NT2/D1 (cell line): ENCODE data around the gene PPFIA2.
A peak's percentile ranks its signal among the peaks of the same experiment; 100 is the strongest.
"Not testable (repeated sequence)": the region's sequence is repeated elsewhere in the genome, so short reads cannot be mapped to it uniquely, and the experiment has no call there.

Experiments used
- DNase-seq: peaks from one replicate; pipeline ENCODE4 v3.0.0-alpha.2; 2011; ENCODE audit warnings: low read depth, low spot score
- H3K27me3 ChIP-seq: 2 replicates; pipeline ENCODE4 v1.6.0; 2011; ENCODE audit warnings: mild to moderate bottlenecking; ENCODE audit not compliant: insufficient read length, insufficient read depth
- H3K36me3 ChIP-seq: 2 replicates; pipeline ENCODE4 v1.6.1; 2011; ENCODE audit warnings: mild to moderate bottlenecking, low read length, mixed read lengths; ENCODE audit not compliant: insufficient read depth, insufficient read length
- H3K4me1 ChIP-seq: 2 replicates; pipeline ENCODE4 v1.5.1; 2011; ENCODE audit not compliant: insufficient read depth, insufficient read length
- H3K4me3 ChIP-seq: 2 replicates; pipeline ENCODE4 v1.5.1; 2011; ENCODE audit warnings: low read depth; ENCODE audit not compliant: insufficient read length
- H3K9ac ChIP-seq: 2 replicates; pipeline ENCODE4 v1.6.0; 2011; ENCODE audit warnings: low read depth; ENCODE audit not compliant: insufficient read length
- H3K9me3 ChIP-seq: 2 replicates; pipeline ENCODE4 v1.5.1; 2011; ENCODE audit warnings: mild to moderate bottlenecking, low read length; ENCODE audit not compliant: insufficient read depth
- SUZ12 ChIP-seq: IDR thresholded peaks from 2 replicates; pipeline ENCODE4 v1.6.1; 2011; ENCODE audit not compliant: insufficient read length, insufficient read depth; ENCODE audit errors: extremely low read depth
- YY1 ChIP-seq: IDR thresholded peaks from 2 replicates; pipeline ENCODE4 v1.6.1; 2011; ENCODE audit not compliant: insufficient read length, insufficient read depth
- ZNF274 ChIP-seq: IDR thresholded peaks from 2 replicates; pipeline ENCODE4 v1.6.1; 2011; ENCODE audit warnings: mild to moderate bottlenecking, low read depth, low read length

The PPFIA2 gene

DNA sequence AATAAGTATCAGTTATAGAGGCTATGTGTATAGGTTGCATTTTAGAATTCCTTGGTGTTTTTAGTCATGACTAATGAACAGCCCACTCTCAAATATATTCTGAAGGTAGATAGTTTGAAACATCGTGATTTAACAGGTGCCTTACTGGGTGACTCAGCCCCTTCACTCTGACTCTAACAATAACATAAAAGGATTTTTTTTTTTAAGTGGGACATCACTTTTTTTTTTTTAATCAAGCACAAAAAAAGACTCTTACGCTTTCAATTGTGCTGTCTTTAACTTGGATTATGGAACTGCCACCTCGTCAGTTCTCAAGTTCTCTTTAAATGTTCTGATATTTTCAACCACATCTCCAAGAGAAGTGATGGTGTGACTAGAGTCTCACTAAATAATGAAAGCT lies 46.6 kb downstream of the PPFIA2 start:
- Histone ChIP-seq H3K9me3 (no peaks in the 10 kb centered on the region), H3K4me1 (no peaks in the 10 kb centered on the region), H3K36me3 (no peaks in the 10 kb centered on the region), H3K9ac (no peak overlapping the region), H3K27me3 (no peaks in the 10 kb centered on the region), H3K4me3 (no peak overlapping the region)
- TF ChIP-seq YY1 = no peak
- no peak for TF ChIP-seq SUZ12
- no peak for TF ChIP-seq ZNF274
- DNase-seq = no peak

DNA sequence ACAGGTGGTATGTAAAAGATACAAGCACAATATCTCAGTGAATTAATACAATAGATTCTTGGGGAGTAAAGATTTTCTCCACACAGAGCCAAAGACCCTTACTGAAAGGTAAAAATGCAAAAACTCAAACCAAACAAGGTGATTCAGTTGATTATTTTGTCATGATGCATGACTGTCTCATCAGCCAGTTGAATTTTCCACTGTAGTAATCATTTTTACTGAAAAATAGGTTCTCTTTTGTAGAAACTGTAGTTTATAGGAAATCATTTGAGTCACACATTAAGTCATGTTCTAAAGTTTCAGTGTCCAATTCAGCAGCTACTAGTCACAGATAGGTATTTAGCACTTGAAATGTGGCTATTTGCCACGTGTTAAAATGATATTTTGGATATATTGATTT lies 53.6 kb downstream of the PPFIA2 start:
- no peak for TF ChIP-seq ZNF274
- no peak for TF ChIP-seq YY1
- no peak for TF ChIP-seq SUZ12
- no peak for DNase-seq
- no peaks in the 10 kb centered on the region for H3K36me3 ChIP-seq
- H3K4me1 ChIP-seq = no peaks in the 10 kb centered on the region
- no peaks in the 10 kb centered on the region for H3K27me3 ChIP-seq
- no peak overlapping the region for H3K4me3 ChIP-seq
- H3K9me3 ChIP-seq = no peaks in the 10 kb centered on the region
- no peak overlapping the region for H3K9ac ChIP-seq

DNA sequence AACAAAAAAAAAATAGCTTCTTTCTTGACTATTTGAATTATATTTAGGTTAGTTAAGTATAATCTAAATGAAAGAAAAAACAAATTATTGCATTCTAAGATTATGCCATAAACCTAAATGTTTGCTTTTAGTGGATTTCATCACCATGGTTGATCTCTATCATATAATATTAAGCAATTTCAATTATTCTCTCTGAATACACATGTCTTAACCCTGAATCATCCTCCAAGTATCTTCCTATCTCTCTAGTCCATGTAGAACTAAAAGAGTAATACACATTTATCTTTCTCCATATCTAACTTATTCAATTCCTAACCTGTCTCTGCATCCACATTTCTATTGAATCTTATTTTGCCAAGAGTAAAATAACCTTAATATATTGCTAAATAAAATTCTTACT lies 59.6 kb downstream of the PPFIA2 start:
- H3K4me1 ChIP-seq = no peaks in the 10 kb centered on the region
- H3K4me3 ChIP-seq = no peak overlapping the region
- H3K27me3 ChIP-seq = no peaks in the 10 kb centered on the region
- H3K36me3 ChIP-seq = no peaks in the 10 kb centered on the region
- no peak for TF ChIP-seq YY1
- TF ChIP-seq ZNF274 = no peak
- no peak for TF ChIP-seq SUZ12
- no peak overlapping the region for H3K9ac ChIP-seq
- DNase-seq = no peak
- H3K9me3 ChIP-seq = peaks cover 1% of the 10 kb centered on the region; the same call in 1 of the 2 replicates

DNA sequence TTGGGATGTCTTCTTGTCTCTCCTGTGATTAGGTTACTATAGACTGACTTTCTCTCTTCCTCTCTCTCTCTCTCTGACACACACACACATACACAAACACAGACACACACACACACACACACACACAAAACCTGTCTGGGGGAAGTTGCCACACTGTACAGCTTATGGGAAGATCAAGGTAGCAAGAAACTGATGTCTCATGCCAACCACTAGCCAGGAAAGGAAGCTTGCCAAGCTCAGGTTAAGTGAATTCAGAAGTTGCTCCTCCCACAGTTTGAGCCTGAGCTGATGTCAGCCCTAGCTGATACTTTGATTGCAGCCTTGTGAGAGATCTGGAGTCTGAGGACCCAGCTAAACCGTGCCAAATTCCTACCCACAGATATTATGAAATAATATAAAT lies 67.1 kb downstream of the PPFIA2 start:
- Histone ChIP-seq H3K4me3 (no peak overlapping the region), H3K36me3 (no peaks in the 10 kb centered on the region), H3K4me1 (no peaks in the 10 kb centered on the region), H3K9ac (no peak overlapping the region), H3K27me3 (no peaks in the 10 kb centered on the region), H3K9me3 (peaks cover 16% of the 10 kb centered on the region; the same call in 1 of the 2 replicates)
- TF ChIP-seq ZNF274 (no peak), SUZ12 (no peak), YY1 (no peak)
- no peak for DNase-seq

DNA sequence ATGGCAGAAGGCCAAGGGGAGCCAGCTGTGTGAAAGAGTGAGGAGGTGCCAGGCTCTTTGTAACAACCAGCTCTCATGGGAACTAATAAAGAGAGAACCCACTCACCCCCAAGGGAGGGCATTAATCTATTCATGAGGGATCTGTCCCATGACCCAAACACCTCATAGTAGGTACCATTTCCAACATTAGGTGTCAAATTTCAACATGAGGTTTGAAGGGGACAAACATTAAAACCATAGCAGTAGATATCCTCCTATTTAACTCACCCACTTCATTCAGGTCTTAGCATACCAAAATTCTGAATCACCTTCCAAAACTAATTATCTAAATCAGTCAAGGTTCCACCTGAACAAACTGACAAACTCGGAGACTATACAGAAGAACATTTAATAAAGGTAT lies 75.3 kb downstream of the PPFIA2 start:
- no peak overlapping the region for H3K9ac ChIP-seq
- TF ChIP-seq SUZ12 (no peak), YY1 (no peak), ZNF274 (no peak)
- H3K9me3 ChIP-seq = no peaks in the 10 kb centered on the region
- H3K27me3 ChIP-seq = no peaks in the 10 kb centered on the region
- H3K4me1 ChIP-seq = no peaks in the 10 kb centered on the region
- no peak overlapping the region for H3K4me3 ChIP-seq
- H3K36me3 ChIP-seq = no peaks in the 10 kb centered on the region
- no peak for DNase-seq

DNA sequence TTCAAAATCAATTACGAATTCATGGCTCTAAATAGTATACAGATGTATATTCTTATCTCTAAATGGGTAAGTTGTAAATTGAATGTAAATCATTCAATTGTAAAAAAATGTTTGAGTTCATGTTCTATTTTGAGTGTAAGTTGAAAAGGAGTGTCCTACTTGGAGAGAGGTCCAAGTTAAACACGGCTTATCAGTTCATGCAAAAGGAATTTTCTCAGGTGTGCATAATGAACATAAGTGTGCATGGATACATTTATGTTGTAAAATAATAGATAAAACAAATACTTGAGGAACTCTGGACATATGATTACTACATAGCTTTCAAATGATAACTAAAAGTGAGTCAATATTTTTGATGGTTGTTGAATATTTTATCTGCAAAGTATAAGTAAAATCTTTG lies 79.5 kb downstream of the PPFIA2 start:
- Histone ChIP-seq H3K9me3 (no peaks in the 10 kb centered on the region), H3K36me3 (no peaks in the 10 kb centered on the region), H3K4me1 (no peaks in the 10 kb centered on the region), H3K4me3 (no peak overlapping the region), H3K27me3 (no peaks in the 10 kb centered on the region), H3K9ac (no peak overlapping the region)
- no peak for DNase-seq
- TF ChIP-seq SUZ12 (no peak), ZNF274 (no peak), YY1 (no peak)

DNA sequence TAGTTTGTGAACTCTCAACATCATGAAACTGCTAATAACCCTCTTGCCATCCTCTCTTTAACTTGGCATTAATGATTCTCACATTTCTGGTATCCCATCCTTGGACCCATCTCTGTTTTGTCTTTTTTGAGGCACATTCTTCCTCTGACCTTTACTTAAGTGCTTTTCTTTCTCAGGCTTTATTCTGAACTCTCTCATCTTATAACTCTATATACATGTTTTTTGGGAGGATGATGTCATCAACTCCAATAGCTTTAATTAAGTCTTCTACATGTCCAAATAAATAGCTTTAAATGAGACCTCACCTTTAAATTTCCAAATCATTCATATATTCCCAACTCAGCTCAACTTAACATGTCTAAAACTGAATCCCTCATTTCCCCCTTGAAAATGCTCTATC lies 88.4 kb downstream of the PPFIA2 start:
- no peak for DNase-seq
- Histone ChIP-seq H3K36me3 (no peaks in the 10 kb centered on the region), H3K9ac (no peak overlapping the region), H3K27me3 (no peaks in the 10 kb centered on the region), H3K4me3 (no peak overlapping the region), H3K9me3 (no peaks in the 10 kb centered on the region), H3K4me1 (no peaks in the 10 kb centered on the region)
- TF ChIP-seq ZNF274 = no peak
- TF ChIP-seq YY1 = no peak
- no peak for TF ChIP-seq SUZ12

DNA sequence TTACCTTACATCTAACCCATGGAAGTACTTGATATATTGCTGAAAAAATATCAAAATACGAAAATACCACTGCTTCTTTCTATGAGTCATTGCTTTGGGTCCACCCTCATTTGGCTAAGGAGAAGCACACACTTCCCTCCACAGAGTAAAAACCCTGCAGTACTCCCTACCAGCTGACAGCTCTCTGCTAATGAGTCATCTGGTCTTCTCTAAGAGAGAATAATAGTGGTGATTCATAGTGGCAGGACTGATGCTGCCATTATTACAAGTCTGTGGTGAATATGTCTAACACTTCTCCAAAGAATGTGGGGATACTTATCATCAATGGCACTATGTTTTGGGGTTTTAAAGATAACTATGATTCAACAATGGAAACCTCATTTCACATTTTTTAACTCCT lies 90.7 kb downstream of the PPFIA2 start:
- H3K27me3 ChIP-seq = no peaks in the 10 kb centered on the region
- H3K4me1 ChIP-seq = no peaks in the 10 kb centered on the region
- DNase-seq = peak; percentile 5
- H3K9ac ChIP-seq = no peak overlapping the region
- H3K9me3 ChIP-seq = no peaks in the 10 kb centered on the region
- no peak overlapping the region for H3K4me3 ChIP-seq
- H3K36me3 ChIP-seq = no peaks in the 10 kb centered on the region
- TF ChIP-seq YY1 = no peak
- TF ChIP-seq SUZ12 = no peak
- no peak for TF ChIP-seq ZNF274

DNA sequence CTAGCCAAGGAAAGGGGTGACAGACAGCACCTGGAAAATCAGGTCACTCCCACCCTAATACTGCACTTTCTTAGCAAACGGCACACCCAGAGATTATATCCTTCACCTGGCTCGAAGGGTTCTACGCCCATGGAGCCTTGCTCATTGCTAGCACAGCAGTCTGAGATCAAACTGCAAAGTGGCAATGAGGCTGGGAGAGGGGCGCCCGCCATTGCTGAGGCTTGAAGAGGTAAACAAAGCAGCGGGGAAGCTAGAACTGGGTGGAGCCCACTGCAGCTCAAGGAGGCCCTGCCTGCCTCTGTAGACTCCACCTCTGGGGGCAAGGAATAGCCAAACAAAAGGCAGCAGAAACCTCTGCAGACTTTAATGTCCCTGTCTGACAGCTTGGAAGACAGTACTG lies 99.8 kb downstream of the PPFIA2 start:
- H3K36me3 ChIP-seq, H3K4me1 ChIP-seq, H3K4me3 ChIP-seq, H3K9me3 ChIP-seq, DNase-seq, H3K9ac ChIP-seq, H3K27me3 ChIP-seq: not testable (repeated sequence)
